HG03135 (cell line): ENCODE data around the gene C5AR2.
"Not testable (repeated sequence)": the region's sequence is repeated elsewhere in the genome, so short reads cannot be mapped to it uniquely, and the experiment has no call there.

Experiments
- ATAC-seq: cut with Tn5 transposase; IDR thresholded peaks from one replicate; pipeline ENCODE4 v1.9.1; 2021; ENCODE audit warnings: mild to moderate bottlenecking, moderate library complexity; ENCODE audit not compliant: unreplicated experiment

The C5AR2 gene

GRCh38 chr19:47331931-47332547 lies at the start of gene C5AR2:
C5AR2 (plus strand) TSS chr19:47332175; CDS start chr19:47340800, 8,625 bp downstream.
- no peak for ATAC-seq

GRCh38 chr19:47283405-47284059 lies 48.4 kb upstream of the C5AR2 start:
- no peak for ATAC-seq

- ATAC-seq = no peak
Observed at GRCh38 chr19:47284324-47284899, 47.6 kb upstream of the C5AR2 start.

GRCh38 chr19:47296036-47296435 lies 35.9 kb upstream of the C5AR2 start:
- ATAC-seq = no peak

- ATAC-seq = not testable (repeated sequence)
Observed at GRCh38 chr19:47300867-47301266, 31.1 kb upstream of the C5AR2 start.

GRCh38 chr19:47302249-47302648 lies 29.7 kb upstream of the C5AR2 start:
- ATAC-seq = no peak

- no peak for ATAC-seq
Observed at GRCh38 chr19:47303966-47304365, 28.0 kb upstream of the C5AR2 start.

- no peak for ATAC-seq
Observed at GRCh38 chr19:47305309-47305751, 26.6 kb upstream of the C5AR2 start.

GRCh38 chr19:47306303-47306702 lies 25.7 kb upstream of the C5AR2 start:
- ATAC-seq = no peak

GRCh38 chr19:47309038-47309437 lies 22.9 kb upstream of the C5AR2 start:
- ATAC-seq = no peak

GRCh38 chr19:47309608-47310007 lies 22.4 kb upstream of the C5AR2 start, which contains the start of gene C5AR1:
C5AR1 (plus strand) TSS chr19:47309861; CDS start chr19:47309896, 35 bp downstream.
- no peak for ATAC-seq

GRCh38 chr19:47310323-47310722 lies 21.7 kb upstream of the C5AR2 start:
- ATAC-seq = no peak

GRCh38 chr19:47310819-47311218 lies 21.2 kb upstream of the C5AR2 start:
- ATAC-seq = no peak

GRCh38 chr19:47312366-47313006 lies 19.5 kb upstream of the C5AR2 start:
- ATAC-seq = no peak

GRCh38 chr19:47313754-47314295 lies 18.1 kb upstream of the C5AR2 start:
- no peak for ATAC-seq

- no peak for ATAC-seq
Observed at GRCh38 chr19:47315125-47315821, 16.7 kb upstream of the C5AR2 start.

- no peak for ATAC-seq
Observed at GRCh38 chr19:47316513-47316912, 15.5 kb upstream of the C5AR2 start.

GRCh38 chr19:47319923-47320871 lies 11.8 kb upstream of the C5AR2 start:
- ATAC-seq = no peak

- no peak for ATAC-seq
Observed at GRCh38 chr19:47321630-47322029, 10.3 kb upstream of the C5AR2 start.

- ATAC-seq = no peak
Observed at GRCh38 chr19:47322058-47322457, 9.9 kb upstream of the C5AR2 start.
